Tibial nerve (tissue), 4 donors: Measurements from ENCODE around the gene DOC2B.
"Not testable (repeated sequence)": the region's sequence is repeated elsewhere in the genome, so short reads cannot be mapped to it uniquely, and the experiment has no call there.

ENCODE experiments used
- EP300 ChIP-seq, 2 donors: sonication (generic); formaldehyde crosslinking; IDR thresholded peaks; one replicate each; pipeline ENCODE4 v1.6.1; 2017; ENCODE audit warnings: antibody characterized with exemption in 2 of 2, mild to moderate bottlenecking in 1 of 2
- TF ChIP-seq, protein P1 (sequence below), 5 experiments: fragments of 200-600 bp in 3 of 5; fragments of 450-650 bp in 2 of 5; sonication (generic) in 3 of 5; IDR thresholded peaks; one replicate each; pipeline ENCODE4 v1.5.1; 2016 to 2019; ENCODE audit warnings: antibody characterized with exemption in 5 of 5, mild to moderate bottlenecking in 3 of 5, moderate library complexity in 2 of 5

DNA sequence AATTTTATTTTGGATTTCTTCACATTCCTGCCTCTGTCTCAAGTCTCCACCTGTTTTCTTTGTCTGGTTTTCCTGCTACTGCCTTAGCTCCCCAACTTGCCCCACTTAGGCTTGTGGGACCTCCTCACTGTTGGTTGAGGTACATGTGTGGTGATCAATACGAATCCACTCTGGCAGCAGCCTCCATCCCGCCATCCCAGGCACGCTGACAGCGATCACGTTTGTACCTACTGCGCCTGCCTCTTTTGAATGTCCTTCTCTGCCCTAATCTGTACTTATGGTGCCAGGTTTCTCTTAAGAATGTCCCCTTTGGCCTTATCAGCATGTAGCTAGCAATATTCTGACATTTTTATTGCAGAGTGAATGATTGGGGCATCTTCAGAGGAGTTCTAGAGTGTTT lies 46.4 kb downstream of the DOC2B start:
- TF ChIP-seq, protein P1, sequence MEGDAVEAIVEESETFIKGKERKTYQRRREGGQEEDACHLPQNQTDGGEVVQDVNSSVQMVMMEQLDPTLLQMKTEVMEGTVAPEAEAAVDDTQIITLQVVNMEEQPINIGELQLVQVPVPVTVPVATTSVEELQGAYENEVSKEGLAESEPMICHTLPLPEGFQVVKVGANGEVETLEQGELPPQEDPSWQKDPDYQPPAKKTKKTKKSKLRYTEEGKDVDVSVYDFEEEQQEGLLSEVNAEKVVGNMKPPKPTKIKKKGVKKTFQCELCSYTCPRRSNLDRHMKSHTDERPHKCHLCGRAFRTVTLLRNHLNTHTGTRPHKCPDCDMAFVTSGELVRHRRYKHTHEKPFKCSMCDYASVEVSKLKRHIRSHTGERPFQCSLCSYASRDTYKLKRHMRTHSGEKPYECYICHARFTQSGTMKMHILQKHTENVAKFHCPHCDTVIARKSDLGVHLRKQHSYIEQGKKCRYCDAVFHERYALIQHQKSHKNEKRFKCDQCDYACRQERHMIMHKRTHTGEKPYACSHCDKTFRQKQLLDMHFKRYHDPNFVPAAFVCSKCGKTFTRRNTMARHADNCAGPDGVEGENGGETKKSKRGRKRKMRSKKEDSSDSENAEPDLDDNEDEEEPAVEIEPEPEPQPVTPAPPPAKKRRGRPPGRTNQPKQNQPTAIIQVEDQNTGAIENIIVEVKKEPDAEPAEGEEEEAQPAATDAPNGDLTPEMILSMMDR (IDR thresholded peaks at IDR 0.05) = not testable (repeated sequence)
- not testable (repeated sequence) for TF ChIP-seq EP300 (IDR thresholded peaks at IDR 0.05)
